OCI-LY7 (cell line): ENCODE measurements around the gene PPM1J. TPM values are rescaled to one million over a fixed set of nuclear protein-coding genes. Genes with fewer than 3 reads are reported as not detected.

Experiments
- BruUV-seq: library from RNA; stranded (reverse); fragments of 400-500 nt; replicated peaks from 2 replicates; lab custom pipeline; 2021; lab: Mats Ljungman, UMichigan
- CTCF ChIA-PET: fragments of 300-600 bp; sonication (Branson Sonifier 250); formaldehyde crosslinking; loops from one replicate; lab custom pipeline; 2022; ENCODE audit warnings: antibody characterized with exemption; ENCODE audit not compliant: unreplicated experiment; lab: Charles Lee
- POLR2A ChIA-PET: fragments of 300-600 bp; sonication (Branson Sonifier 250); formaldehyde crosslinking; loops from one replicate; lab custom pipeline; 2022; ENCODE audit warnings: antibody characterized with exemption; lab: Charles Lee
- DNase-seq: peaks from one replicate; pipeline ENCODE4 v3.0.0-alpha.2; 2015; ENCODE audit warnings: low spot score
- H2AFZ ChIP-seq: fragments of 200-600 bp; sonication (generic), shearing (Covaris generic); 2 replicates; pipeline ENCODE4 v1.6.1; 2014; ENCODE audit warnings: mild to moderate bottlenecking, antibody characterized with exemption, low read length, moderate library complexity
- H3K27ac ChIP-seq: fragments of 200-600 bp; sonication (generic); 2 replicates; pipeline ENCODE4 v1.5.1; 2014; ENCODE audit warnings: mixed run types, low read depth, mild to moderate bottlenecking, moderate library complexity, low read length, inconsistent platforms; ENCODE audit not compliant: poor library complexity, severe bottlenecking
- H3K36me3 ChIP-seq: fragments of 200-600 bp; sonication (generic); 2 replicates; pipeline ENCODE4 v1.6.1; 2014; ENCODE audit warnings: mild to moderate bottlenecking, antibody characterized with exemption, low read length, moderate library complexity, mixed read lengths; ENCODE audit not compliant: insufficient read depth
- H3K4me1 ChIP-seq: fragments of 200-600 bp; sonication (generic); 2 replicates; pipeline ENCODE4 v1.5.1; 2014; ENCODE audit warnings: mild to moderate bottlenecking, low read length; ENCODE audit not compliant: insufficient read depth, poor library complexity, severe bottlenecking
- H3K4me2 ChIP-seq: fragments of 200-600 bp; sonication (generic); 2 replicates; pipeline ENCODE4 v1.6.1; 2014; ENCODE audit warnings: mild to moderate bottlenecking, low read length
- H3K4me3 ChIP-seq: fragments of 200-600 bp; sonication (generic); 2 replicates; pipeline ENCODE4 v1.5.1; 2014; ENCODE audit warnings: mild to moderate bottlenecking, low read depth, low read length; ENCODE audit not compliant: poor library complexity, severe bottlenecking
- H3K79me2 ChIP-seq: fragments of 200-600 bp; sonication (generic); 2 replicates; pipeline ENCODE4 v1.6.1; 2016; ENCODE audit warnings: low read depth, mild to moderate bottlenecking, low read length, moderate library complexity, mixed read lengths; ENCODE audit not compliant: insufficient read depth
- H3K9me2 ChIP-seq: fragments of 200-600 bp; sonication (generic); 2 replicates; pipeline ENCODE4 v1.6.1; 2016; ENCODE audit warnings: mild to moderate bottlenecking, low read length, mixed read lengths; ENCODE audit not compliant: insufficient read depth
- H3K9me3 ChIP-seq: fragments of 200-600 bp; sonication (generic); 2 replicates; pipeline ENCODE4 v1.6.1; 2014; ENCODE audit warnings: mild to moderate bottlenecking, mixed run types, low read length, mixed read lengths
- H4K20me1 ChIP-seq: fragments of 200-600 bp; sonication (generic); 2 replicates; pipeline ENCODE4 v1.6.1; 2014; ENCODE audit warnings: mild to moderate bottlenecking, antibody characterized with exemption, low read length, moderate library complexity, mixed read lengths; ENCODE audit not compliant: insufficient read depth
- EZH2phosphoT487 ChIP-seq: fragments of 200-600 bp; sonication (generic); IDR thresholded peaks from 2 replicates; pipeline ENCODE4 v1.6.1; 2018; ENCODE audit warnings: low read depth, borderline replicate concordance, mild to moderate bottlenecking, mixed run types, antibody characterized with exemption, low read length, moderate library complexity, mixed read lengths
- intact Hi-C: fragments of 100-400 bp; cut with micrococcal nuclease; formaldehyde crosslinking; loops from one replicate; pipeline ENCODE4 v1.10.0; 2022; ENCODE audit not compliant: unreplicated experiment
- total RNA-seq, 2 experiments: library from RNA; depleted of rRNA in 1 of 2; stranded (reverse); fragments of >200 nt in 1 of 2; shearing (Covaris generic) in 1 of 2; gene quantifications; 2 replicates each; pipeline ENCODE4 v1.2.3, GENCODE V29; 2014 to 2022
- TF ChIP-seq, protein P1 (sequence below): fragments of 200-600 bp; sonication (generic); conservative IDR thresholded peaks from 2 replicates; pipeline ENCODE4 v1.5.1; 2014; ENCODE audit warnings: mild to moderate bottlenecking, antibody characterized with exemption, low read length, moderate library complexity, mixed read lengths

The PPM1J gene
- total RNA-seq, 2 experiments from 2014 or later = 1.5 to 4.2 TPM

DNA sequence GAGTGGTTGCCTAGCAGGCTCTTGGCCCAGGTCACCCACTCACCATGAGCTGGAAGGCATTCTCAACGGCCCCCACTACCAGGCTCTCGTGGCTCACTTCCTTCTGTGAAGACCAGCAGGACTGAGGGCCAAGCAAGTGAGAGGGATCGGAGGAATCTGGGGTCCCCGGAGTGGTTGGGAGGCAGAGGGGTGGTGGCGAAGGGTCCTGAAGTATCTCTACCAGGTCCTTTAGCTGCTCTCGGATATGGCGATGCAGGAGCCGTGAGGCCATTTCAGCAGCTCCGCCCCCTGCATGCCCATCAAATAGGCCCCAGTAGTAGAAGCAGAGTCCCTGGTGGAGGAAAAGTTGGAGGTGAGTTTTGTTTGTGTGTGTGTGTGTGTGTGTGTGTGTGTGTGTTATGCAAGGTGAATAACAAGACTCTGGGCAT is 2.4 kb downstream of the PPM1J start:
- intact Hi-C loops = no loop called here
- Histone ChIP-seq H3K9me2 (no peaks in the 10 kb centered on the region), H3K9me3 (no peaks in the 10 kb centered on the region), H2AFZ (no peak overlapping the region), H3K36me3 (no peaks in the 10 kb centered on the region), H3K27ac (no peak overlapping the region), H4K20me1 (no peaks in the 10 kb centered on the region), H3K79me2 (no peaks in the 10 kb centered on the region), H3K4me3 (no peak overlapping the region), H3K4me1 (peaks cover 20% of the 10 kb centered on the region), H3K4me2 (no peak overlapping the region)
- ChIA-PET POLR2A (interaction anchor here (1.6 kb wide), 1 partner anchor 321 kb away, joined by 4 read pairs; no protein-coding TSS in a partner anchor), CTCF (no interaction called here)
- no peak for TF ChIP-seq EZH2phosphoT487
- TF ChIP-seq, protein P1, sequence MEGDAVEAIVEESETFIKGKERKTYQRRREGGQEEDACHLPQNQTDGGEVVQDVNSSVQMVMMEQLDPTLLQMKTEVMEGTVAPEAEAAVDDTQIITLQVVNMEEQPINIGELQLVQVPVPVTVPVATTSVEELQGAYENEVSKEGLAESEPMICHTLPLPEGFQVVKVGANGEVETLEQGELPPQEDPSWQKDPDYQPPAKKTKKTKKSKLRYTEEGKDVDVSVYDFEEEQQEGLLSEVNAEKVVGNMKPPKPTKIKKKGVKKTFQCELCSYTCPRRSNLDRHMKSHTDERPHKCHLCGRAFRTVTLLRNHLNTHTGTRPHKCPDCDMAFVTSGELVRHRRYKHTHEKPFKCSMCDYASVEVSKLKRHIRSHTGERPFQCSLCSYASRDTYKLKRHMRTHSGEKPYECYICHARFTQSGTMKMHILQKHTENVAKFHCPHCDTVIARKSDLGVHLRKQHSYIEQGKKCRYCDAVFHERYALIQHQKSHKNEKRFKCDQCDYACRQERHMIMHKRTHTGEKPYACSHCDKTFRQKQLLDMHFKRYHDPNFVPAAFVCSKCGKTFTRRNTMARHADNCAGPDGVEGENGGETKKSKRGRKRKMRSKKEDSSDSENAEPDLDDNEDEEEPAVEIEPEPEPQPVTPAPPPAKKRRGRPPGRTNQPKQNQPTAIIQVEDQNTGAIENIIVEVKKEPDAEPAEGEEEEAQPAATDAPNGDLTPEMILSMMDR = no peak
- BruUV-seq = no TSS peak
- no peak for DNase-seq

DNA sequence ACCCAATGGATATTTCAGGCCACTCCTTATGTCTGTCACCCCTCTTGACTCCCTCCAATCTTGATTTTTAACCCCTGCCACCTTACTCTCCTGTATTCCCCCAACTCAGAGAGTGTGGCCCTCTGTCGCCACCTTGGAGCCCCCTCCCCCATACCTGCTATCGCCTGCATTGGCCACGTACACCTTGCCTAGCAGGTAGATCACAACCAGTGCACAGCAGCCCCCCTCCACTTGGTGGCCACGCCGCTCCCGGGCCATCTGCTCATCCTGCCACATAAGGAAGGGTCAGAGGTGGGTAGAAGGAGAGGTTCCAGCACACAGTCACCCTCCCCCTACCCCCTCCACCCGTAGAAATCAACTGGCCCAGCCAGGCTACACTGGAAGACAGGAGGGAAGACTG is 2.9 kb downstream of the PPM1J start:
- peaks cover 20% of the 10 kb centered on the region for H3K4me1 ChIP-seq
- H3K79me2 ChIP-seq = no peaks in the 10 kb centered on the region
- H3K4me2 ChIP-seq = no peak overlapping the region
- H2AFZ ChIP-seq = no peak overlapping the region
- intact Hi-C loops = no loop called here
- BruUV-seq = no TSS peak
- H3K9me3 ChIP-seq = no peaks in the 10 kb centered on the region
- ChIA-PET CTCF (no interaction called here), POLR2A (interaction anchor here (1.6 kb wide), 1 partner anchor 321 kb away, joined by 4 read pairs; no protein-coding TSS in a partner anchor)
- no peak overlapping the region for H3K27ac ChIP-seq
- no peaks in the 10 kb centered on the region for H3K9me2 ChIP-seq
- no peak overlapping the region for H3K4me3 ChIP-seq
- DNase-seq = no peak
- H3K36me3 ChIP-seq = no peaks in the 10 kb centered on the region
- no peaks in the 10 kb centered on the region for H4K20me1 ChIP-seq
- TF ChIP-seq, protein P1 = no peak
- TF ChIP-seq EZH2phosphoT487 = no peak

DNA sequence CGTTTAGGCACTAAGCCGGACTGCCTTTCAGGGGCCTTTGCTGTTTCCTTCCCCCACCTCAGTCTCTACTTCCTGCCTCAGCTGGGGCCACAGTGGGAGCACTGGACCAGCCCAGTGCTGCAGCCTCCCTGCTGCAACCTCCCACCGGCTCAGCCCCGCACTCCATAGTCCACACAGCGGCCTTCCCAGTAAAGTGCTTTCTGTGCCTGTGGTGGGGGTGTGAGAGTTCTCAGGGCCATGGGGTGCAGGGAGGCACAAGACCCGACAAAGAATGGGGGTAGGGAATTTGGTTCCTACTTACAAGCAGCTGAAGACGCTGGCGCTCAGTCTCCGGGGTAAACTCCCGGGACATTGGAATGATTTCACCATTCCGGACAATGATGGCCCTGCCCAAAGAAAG is 3.5 kb downstream of the PPM1J start:
- H2AFZ ChIP-seq = no peak overlapping the region
- H3K4me2 ChIP-seq = no peak overlapping the region
- BruUV-seq = no TSS peak
- peaks cover 22% of the 10 kb centered on the region for H3K4me1 ChIP-seq
- no peaks in the 10 kb centered on the region for H4K20me1 ChIP-seq
- ChIA-PET CTCF (no interaction called here), POLR2A (interaction anchor here (1.6 kb wide), 1 partner anchor 320 kb away, joined by 4 read pairs; no protein-coding TSS in a partner anchor)
- no peaks in the 10 kb centered on the region for H3K9me3 ChIP-seq
- H3K79me2 ChIP-seq = no peaks in the 10 kb centered on the region
- H3K4me3 ChIP-seq = no peak overlapping the region
- no peaks in the 10 kb centered on the region for H3K9me2 ChIP-seq
- no peak overlapping the region for H3K27ac ChIP-seq
- H3K36me3 ChIP-seq = no peaks in the 10 kb centered on the region
- no peak for DNase-seq
- TF ChIP-seq, protein P1 = no peak
- TF ChIP-seq EZH2phosphoT487 = no peak
- intact Hi-C loops = no loop called here
